GM21447 (cell line): ENCODE measurements around the gene SFMBT2.

Experiments used
- ATAC-seq: cut with Tn5 transposase; IDR thresholded peaks from one replicate; pipeline ENCODE4 v1.9.1; 2021; ENCODE audit not compliant: unreplicated experiment

SFMBT2 gene

DNA sequence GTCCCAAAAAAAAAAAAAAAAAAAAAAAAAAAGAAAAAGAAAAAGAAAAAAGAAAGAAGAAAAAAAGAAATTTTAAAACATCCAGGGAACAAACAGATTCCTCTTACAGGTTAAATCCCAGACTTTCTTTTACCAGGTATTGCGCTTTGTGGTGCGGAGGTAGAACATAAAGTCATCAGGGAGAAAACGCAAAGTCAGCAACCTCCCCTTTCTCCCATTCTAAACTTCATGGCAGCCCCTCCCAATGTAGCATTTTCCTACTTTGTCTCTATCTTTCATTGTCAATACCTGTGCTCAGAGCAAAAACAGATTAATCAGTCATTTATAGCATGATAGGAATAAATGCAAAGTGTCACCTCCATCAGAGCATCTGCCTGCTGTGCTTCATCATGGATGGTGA, 299.7 kb downstream of the SFMBT2 start:
- no peak for ATAC-seq
